Astrocyte (in vitro differentiated cells and primary cell): ENCODE results near the gene SH2B3.

Experiments
- CTCF ChIP-seq: IDR thresholded peaks from 2 replicates; pipeline ENCODE4 v1.5.1; 2011; ENCODE audit warnings: low read depth, mild to moderate bottlenecking, inconsistent platforms, low read length, moderate library complexity; ENCODE audit not compliant: insufficient read depth
- EZH2 ChIP-seq: IDR thresholded peaks from 2 replicates; pipeline ENCODE4 v1.6.1; 2012; ENCODE audit warnings: mild to moderate bottlenecking, low read length, inconsistent platforms; ENCODE audit not compliant: insufficient read depth

GRCh38 chr12:111443086-111443485 lies 37.4 kb downstream of the SH2B3 start:
- TF ChIP-seq CTCF (no peak), EZH2 (no peak)
